Measurements from ENCODE around the gene SH2D2A.

DNA sequence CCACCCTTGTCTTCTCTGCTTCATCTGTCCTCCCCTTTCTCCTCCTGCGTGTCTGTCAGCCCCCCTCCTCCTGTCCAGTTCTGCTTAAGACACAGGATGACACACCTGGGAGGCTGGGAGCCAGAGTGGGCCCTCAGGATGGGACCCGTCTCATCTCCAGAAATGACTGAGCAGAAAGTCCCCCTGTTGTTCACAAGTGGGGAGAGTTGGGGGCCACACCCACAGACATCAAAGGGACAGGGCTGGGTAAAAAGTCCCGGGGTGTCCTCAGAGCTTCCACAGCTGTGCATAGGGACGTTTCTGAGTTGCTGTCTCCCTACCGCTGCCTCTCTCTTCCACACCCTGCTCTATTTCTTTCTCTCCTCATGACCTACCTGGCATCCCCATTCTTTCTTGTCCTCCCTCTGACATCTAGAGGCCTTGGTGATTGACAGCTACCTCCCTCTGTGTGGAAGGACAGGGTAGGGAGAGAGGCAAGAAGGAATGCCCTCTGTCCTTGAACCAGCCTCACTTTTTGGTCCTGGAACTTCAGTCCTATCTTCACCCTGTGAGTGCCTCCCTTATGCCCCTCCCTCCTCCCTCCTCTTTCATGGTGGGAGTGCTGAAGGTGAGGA lies 19.5 kb upstream of the SH2D2A start:
- TF ChIP-seq CTCF (conservative IDR thresholded peaks at IDR 0.05; ENCODE audit: low read length) (no peak), EZH2phosphoT487 (IDR thresholded peaks at IDR 0.05; ENCODE audit: borderline replicate concordance, low read depth, low read length) (no peak)
